GM18519 (cell line): ENCODE data around the gene NTRK3.

Source experiments
- ATAC-seq: cut with Tn5 transposase; IDR thresholded peaks from one replicate; pipeline ENCODE4 v1.9.1; 2021; ENCODE audit warnings: mild to moderate bottlenecking, moderate library complexity; ENCODE audit not compliant: unreplicated experiment, low FRiP score

The NTRK3 gene

DNA sequence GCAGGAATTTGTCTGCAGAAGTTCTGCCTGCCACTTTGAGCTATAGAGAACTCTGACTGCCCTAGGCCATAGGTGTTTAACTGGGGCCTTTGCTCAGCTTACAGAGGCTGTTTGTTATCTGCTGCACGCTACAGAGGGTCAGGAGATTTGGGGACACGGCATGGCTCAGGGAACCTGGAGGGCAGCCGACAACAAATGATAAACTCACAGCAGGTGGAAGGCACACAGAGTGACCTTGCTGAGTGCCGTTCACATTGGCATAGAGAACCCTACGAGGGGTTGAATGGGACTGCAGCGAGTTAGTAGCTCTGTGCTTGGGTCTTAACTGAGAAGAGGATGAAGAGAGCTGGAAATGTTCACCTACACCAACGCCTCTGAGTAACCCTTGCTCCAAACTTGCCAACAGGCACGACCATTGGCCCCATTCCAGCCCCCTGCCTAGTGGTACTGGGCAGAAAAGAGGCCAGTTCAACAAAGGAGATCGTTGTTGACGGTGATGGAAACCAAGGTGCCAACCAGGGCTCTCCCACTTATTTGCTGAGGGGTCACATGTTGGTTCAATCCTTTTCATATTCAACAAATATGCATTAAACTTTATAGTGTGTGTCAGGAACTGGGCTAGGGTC lies 301.1 kb downstream of the NTRK3 start:
- no peak for ATAC-seq

- ATAC-seq: no peak
These were observed 301.7 kb downstream of the NTRK3 start for GRCh38 chr15:87954793-87955192.

DNA sequence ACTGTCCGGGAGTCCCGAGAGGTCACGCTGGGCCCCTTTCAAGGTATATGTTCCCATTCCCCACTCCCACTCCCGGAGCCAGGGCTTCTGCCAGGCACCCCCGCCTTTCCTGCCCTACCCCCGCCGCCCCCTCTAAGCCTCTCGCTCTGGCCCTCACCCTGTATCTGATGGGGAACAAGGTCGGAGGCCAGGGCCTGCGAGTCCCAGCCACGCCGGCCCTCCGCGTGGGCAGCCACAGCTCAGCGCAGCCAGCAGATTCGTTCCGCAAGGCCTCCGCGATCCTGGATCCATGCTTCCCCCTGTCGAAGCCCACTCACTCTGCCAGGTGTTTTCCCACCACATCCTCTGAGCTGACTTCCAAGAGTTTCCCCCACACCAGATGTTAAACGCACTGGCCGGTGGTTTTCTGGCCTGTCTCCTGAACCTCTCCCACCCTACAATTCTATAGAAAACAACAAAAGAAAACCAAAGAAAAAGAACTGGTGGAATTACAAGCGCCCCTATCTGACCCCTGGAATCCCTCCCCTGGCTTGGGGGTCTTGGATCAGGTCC lies 303.7 kb downstream of the NTRK3 start:
- ATAC-seq: no peak

DNA sequence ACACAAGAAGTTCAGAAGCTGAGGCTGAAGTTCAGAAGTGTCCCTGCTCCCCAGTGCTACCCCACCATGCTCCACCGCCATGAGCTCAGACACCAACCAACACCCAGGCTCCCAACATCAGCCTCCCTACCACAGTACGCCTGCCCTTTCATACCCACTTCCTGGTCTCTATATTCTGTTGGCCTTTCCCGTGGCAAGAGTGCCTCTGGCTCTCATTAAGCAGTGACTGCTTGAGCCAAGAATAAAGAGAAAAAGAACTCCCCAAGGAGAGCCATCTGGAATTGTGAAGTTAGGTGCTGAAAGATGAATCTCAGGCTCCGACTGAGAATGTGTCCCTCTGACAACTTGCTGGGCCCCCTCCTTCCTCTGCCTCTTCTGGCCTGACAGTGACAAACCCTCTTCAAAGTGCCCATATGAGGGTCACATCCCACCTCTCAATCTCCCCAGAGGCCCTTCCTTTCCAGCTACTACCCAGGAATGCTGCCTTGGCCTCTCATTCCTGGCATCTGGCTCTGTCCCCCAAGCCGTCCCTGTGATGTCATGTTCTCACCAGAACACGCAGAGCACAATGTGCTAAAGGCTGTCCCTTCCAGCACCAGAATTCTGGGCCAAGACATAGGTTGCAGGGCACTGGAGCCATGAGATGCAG lies 306.8 kb downstream of the NTRK3 start:
- ATAC-seq: no peak

DNA sequence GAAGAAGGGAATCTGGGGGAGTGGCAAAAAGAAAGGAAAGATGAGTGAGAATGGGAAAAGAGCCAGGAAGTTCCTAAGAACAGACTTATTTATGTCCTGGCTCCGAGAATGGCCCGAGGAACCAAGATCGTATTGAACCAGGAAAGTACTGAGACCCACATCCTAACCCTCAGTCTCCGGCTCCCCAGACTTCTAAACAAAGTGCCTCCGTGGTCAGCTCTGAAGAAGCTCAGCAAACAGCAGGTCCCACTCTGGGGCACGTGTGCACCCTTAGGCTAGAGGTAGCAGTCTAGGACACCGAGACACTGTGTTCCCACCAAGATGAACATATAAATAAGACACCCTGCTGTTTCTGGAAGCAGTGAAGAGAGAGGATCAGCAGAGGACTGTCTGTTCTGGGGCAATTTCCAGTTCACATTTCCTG lies 307.4 kb downstream of the NTRK3 start:
- no peak for ATAC-seq

DNA sequence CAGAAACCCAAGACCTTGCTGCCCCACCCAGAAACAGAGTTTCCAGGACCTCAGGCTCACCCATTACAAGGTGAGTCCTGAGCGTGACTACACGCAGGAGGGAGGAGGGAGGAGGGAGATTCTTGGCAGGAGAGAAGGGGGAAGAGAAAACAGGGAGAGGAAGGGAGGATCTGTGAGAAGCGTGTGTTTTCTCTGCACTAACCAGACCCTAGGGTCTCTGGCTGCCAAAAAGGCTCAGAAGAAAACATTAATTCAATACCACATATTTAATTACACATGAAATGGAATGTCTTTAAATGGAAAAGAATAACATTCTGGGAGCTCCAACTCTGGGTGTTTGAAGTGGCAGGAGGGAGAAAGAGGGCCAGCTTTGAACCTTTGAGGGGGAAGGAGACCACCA lies 309.0 kb downstream of the NTRK3 start:
- ATAC-seq: no peak

DNA sequence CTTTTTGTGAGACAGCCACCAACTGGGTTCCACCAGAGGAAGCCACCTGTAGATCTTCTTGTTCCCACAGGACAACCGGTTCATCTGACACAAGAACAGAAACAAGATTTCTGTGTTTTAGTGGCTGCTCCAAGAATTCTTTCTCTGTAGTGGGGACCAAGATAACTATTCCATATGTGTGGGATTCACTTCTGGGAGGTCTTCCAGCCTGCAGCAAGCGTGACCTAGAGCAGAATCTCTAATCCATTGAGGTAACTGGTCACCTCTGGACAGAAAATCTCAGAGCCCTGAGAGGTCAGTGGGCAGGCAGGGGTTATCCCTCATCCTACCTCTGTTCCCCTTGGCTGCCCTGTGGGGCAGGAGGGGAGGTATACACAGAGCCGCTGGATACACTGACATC lies 311.3 kb downstream of the NTRK3 start:
- no peak for ATAC-seq

GRCh38 chr15:87944691-87945090 lies 311.8 kb downstream of the NTRK3 start:
- ATAC-seq: no peak

DNA sequence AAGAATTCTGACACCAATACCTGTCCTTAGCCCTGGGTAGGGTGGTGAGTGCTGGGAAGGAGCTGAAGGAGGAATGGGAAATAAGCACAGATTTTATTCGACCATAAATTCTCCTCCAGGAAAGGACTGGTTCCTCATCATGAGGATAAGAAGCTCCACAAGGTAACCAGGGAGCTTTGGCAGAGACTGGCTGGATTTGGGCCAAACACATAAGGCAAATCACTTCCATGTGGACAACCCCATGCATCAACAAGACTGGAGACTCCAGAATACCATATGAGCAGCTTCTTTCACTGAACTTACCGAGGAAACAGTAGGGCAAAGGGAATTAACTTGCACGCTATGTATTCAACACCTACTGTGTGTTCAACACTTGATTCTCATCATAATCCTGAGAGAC lies 312.5 kb downstream of the NTRK3 start:
- ATAC-seq: no peak

- no peak for ATAC-seq
These were observed 312.9 kb downstream of the NTRK3 start for GRCh38 chr15:87943626-87944025.

GRCh38 chr15:87942316-87942715 lies 314.2 kb downstream of the NTRK3 start:
- no peak for ATAC-seq

GRCh38 chr15:87941606-87942005 lies 314.9 kb downstream of the NTRK3 start:
- ATAC-seq: no peak

- no peak for ATAC-seq
These were observed 315.8 kb downstream of the NTRK3 start for GRCh38 chr15:87940768-87941167.

DNA sequence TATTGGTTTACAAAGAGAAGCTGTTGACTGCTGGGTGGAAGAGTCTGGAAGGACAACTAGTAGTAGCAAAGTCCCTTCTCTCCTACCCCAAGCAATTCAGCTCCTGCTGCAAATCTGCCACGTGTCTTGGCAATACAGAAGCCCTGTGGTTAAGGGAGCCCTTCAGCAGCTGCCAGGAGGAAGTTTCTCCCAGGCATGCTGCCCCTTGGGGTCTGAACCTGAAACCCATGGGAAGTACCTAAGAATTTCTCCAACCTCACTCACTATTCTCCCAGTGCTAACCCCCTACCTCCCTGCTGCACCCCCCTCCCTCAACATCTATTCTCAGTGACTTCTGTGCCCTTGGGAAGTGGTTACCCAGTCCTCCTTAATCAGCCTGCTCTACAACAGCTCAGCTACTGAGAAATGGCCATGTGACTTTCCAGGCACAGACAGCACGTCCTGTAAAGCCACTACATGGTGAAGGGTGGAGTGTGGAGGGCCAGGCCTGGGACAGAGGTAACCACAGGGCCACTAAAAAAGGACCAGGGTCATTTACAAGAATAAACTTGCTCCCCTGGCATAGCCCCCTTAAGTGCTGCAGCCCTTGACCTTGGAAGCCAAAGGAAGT lies 316.6 kb downstream of the NTRK3 start:
- ATAC-seq: no peak

DNA sequence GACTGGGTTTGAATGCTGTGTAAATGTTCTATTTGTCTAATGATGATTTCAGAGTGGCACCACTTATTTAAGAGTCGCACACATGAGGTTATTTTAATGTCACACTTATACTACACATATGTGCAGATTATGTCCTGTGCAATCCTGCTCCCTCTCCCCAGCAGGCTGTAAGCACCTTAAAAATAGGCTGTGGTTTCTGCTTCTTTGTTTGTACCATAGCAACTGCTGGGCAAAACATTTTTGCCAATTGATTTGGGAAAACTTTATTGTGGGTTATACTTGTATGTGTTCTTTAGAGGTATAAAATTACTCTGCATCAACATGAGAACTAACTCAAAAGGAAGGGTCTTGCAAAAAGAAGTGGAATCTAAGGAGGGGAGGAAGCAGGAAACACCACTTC lies 318.5 kb downstream of the NTRK3 start:
- ATAC-seq: no peak

DNA sequence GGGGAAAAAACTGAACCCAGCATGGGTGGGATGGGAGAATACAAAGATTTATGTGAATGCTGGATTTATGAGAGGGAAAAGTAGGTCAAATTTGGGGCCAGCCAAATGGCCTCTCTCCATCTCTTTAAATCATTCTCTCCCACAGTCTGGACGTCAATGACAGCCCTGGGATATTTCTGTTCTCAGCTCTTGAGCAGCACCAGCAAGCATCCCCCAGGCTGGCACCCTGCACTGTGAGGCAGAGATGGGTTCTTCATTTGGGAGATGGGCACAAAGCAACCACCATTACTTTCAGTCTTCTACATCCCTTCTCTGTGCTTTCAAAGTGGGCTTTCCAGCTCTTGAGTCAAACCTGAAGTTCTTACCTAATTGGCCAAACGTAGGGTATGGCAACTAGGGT lies 321.0 kb downstream of the NTRK3 start:
- no peak for ATAC-seq

DNA sequence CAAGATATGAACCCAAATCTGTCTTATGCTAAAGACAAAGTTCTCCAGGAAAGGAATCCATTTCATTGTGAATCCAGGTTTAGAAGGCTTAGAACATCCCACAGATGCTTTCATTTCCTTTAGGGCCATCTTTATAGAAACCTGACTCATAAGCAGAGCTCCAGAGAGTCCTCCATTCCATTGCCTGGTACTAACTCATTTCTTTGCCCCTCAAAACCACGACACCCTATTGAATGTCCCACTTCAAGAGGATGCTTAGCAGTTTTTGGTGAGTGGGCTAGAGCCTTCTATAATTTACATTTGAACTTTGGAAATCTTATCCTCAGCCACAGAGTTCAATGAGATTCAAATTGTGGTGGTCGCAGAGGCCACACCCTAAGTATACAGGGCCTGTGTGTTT lies 325.0 kb downstream of the NTRK3 start:
- ATAC-seq: no peak

DNA sequence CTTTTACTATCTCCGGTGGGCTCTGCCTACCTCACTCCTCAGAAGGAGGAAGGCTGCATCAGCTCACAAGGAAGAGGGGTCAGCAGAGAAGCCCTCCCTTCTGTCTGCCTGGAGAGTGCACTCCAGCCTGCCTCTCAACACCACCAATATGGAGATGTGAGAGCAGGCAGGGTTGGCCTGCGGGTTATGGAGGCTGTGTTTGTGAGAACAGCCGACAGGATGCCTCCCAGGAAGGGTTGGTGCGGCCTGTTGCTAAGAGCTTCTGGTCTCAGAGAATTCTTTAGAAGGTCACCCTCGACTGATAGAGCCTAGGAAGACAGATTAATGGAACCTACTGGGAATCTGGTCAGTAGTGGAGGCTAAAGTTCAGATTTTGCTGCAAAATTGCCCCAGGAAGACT lies 326.1 kb downstream of the NTRK3 start:
- ATAC-seq: no peak

GRCh38 chr15:87929841-87930240 lies 326.7 kb downstream of the NTRK3 start:
- ATAC-seq: no peak

GRCh38 chr15:87924433-87924832 lies 332.1 kb downstream of the NTRK3 start:
- no peak for ATAC-seq

DNA sequence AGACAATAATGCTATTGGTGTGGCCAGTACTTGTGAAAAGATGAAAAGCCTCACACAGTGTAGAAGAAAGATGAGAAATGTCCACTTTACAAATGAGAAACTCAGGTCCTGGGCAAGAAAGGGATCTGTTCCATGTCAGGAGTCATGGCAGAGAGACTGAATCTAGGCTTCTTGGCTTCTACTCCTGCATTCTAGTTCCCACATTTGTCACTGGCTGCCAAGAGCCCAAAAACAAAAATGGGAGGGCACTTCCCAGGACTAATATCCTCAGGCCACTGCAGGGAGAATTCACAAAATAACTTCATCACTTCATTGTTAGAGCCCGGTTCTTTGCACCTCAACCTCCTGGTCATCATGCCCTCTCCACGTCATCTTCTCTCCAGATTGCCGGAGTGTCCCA lies 337.5 kb downstream of the NTRK3 start:
- no peak for ATAC-seq

DNA sequence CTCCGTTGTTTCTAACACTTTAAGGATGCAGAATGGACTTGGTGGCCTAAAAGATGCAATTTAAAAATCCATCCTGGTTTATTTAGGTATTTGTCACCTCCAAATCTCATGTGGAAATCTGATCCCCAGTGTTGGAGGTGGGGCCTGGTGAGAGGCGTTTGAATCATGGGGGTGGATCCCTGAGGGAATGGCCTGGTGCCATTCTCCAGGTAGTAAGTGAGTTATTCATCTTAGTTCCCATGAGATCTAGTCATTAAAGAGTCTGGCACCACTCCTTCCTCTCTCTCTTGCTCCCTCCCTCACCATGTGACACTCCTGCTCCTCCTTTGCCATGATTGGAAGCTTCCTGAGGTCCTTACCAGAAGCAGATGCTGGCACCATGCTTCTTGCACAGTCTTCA lies 339.1 kb downstream of the NTRK3 start:
- ATAC-seq: no peak
